Measurements from ENCODE around the gene INPP5D.
A peak's percentile ranks its signal among the peaks of the same experiment; 100 is the strongest.

INPP5D gene

GRCh38 chr2:233108611-233109490 lies 48.7 kb downstream of the INPP5D start:
- peak; percentile 52 for DNase-seq (ENCODE audit: low spot score)
- TF ChIP-seq, protein P1, sequence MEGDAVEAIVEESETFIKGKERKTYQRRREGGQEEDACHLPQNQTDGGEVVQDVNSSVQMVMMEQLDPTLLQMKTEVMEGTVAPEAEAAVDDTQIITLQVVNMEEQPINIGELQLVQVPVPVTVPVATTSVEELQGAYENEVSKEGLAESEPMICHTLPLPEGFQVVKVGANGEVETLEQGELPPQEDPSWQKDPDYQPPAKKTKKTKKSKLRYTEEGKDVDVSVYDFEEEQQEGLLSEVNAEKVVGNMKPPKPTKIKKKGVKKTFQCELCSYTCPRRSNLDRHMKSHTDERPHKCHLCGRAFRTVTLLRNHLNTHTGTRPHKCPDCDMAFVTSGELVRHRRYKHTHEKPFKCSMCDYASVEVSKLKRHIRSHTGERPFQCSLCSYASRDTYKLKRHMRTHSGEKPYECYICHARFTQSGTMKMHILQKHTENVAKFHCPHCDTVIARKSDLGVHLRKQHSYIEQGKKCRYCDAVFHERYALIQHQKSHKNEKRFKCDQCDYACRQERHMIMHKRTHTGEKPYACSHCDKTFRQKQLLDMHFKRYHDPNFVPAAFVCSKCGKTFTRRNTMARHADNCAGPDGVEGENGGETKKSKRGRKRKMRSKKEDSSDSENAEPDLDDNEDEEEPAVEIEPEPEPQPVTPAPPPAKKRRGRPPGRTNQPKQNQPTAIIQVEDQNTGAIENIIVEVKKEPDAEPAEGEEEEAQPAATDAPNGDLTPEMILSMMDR (IDR thresholded peaks at IDR 0.05; ENCODE audit: extremely low read depth, missing control alignments) = no peak

GRCh38 chr2:233111427-233111826 lies 51.3 kb downstream of the INPP5D start:
- TF ChIP-seq, protein P1 (IDR thresholded peaks at IDR 0.05; ENCODE audit: extremely low read depth, missing control alignments) = no peak
- no peak for DNase-seq (ENCODE audit: low spot score)

DNA sequence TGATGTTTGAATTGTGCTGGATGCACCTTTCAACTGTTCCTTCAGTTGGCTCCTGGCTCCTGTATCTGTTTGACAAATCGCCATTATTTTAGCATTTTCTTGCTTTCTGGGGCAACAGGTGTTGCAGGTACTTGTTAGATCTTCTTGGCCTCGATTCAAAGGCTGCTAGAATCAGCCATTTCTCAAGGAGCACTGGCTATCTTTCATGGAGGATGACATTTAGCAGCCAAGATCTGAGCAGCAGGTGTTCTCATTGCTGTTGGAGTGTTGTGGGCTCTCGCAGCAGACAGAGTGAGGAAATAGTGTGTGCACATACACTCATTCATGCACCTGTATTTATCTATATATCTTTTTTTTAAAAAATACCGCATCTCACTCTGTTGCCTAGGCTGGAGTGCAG lies 52.2 kb downstream of the INPP5D start:
- TF ChIP-seq, protein P1 (IDR thresholded peaks at IDR 0.05; ENCODE audit: extremely low read depth, missing control alignments) = no peak
- no peak for DNase-seq (ENCODE audit: low spot score)

DNA sequence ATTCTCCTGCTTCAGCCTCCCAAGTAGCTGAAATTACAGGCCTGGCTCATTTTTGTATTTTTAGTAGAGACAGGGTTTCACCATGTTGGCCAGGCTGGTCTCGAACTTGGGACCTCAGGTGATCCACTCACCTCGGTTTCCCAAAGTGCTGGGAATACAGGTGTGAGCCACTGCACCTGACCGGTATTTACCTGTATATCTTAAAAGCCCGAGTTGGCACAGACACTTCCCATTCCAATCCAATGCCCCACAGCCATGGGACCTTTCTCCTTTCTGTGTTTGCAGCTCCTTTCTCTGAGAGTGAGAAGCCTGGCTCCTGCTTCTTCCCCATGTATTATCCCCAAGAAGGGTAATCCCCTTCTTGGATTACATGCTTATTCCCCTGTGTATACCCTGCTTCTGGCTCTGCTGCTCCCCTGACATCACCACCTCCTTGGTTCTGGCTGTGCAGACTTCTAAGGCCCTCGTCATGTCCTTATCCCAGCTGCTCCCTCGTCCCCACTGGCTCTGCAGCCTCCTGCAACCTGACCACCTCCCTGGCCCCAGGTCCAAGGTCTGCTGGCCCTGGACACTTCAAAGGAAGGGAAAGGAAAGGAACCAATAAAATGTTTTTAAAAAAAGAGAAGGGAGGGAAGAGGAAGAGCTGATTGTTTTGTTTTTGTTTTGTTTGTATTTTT lies 52.8 kb downstream of the INPP5D start:
- TF ChIP-seq, protein P1 (IDR thresholded peaks at IDR 0.05; ENCODE audit: extremely low read depth, missing control alignments) = no peak
- DNase-seq (ENCODE audit: low spot score) = no peak

- no peak for DNase-seq (ENCODE audit: low spot score)
- TF ChIP-seq, protein P1 (IDR thresholded peaks at IDR 0.05; ENCODE audit: extremely low read depth, missing control alignments) = no peak
These were observed 54.3 kb downstream of the INPP5D start for GRCh38 chr2:233114421-233114861.

GRCh38 chr2:233115121-233115520 lies 55.0 kb downstream of the INPP5D start:
- TF ChIP-seq, protein P1 (IDR thresholded peaks at IDR 0.05; ENCODE audit: extremely low read depth, missing control alignments) = no peak
- no peak for DNase-seq (ENCODE audit: low spot score)

- DNase-seq (ENCODE audit: low spot score) = no peak
- TF ChIP-seq, protein P1 (IDR thresholded peaks at IDR 0.05; ENCODE audit: extremely low read depth, missing control alignments) = no peak
These were observed 55.6 kb downstream of the INPP5D start for GRCh38 chr2:233115741-233116140.

Measured in GM20000 (cell line).